Dermis microvascular lymphatic vessel endothelial cell (primary cell): ENCODE measurements around the gene ZNF560. TPM values are rescaled to one million over a fixed set of nuclear protein-coding genes. Genes with fewer than 3 reads are reported as not detected.
A peak's percentile ranks its signal among the peaks of the same experiment; 100 is the strongest.

Source experiments
- DNase-seq, 2 donors: peaks; one replicate each; pipeline versions ENCODE4 v3.0.0 to v3.0.0-alpha.2; 2010; ENCODE audit warnings: low read depth in 2 of 2
- total RNA-seq: library from RNA; depleted of rRNA; stranded (reverse); fragments of >200 nt; gene quantifications from 2 replicates; pipeline ENCODE4 v1.2.1, GENCODE V29; 2014

The ZNF560 gene
- total RNA-seq, 1 donor from 2014 or later: under 0.01 TPM

DNA sequence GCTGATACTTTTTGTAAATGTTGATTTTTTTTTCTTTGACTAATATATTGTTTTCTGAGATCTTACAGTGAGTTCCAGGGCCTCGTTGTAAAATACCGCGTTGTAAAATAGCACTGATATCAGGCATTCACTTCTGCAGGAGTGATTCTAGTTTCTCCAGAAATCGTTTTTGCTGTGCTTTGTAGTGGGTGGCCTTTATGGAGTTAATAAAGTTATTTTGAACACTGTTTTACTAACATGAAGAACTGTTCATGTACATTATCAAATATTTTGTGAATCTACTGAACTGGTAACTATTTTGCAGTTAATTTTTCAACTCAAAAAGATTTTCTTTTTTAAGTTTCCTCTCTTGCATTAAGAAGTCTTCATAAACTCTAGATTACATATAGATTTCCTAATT is 62.1 kb downstream of the ZNF560 start:
- no peak for DNase-seq

GRCh38 chr19:9435279-9436268 is 62.8 kb downstream of the ZNF560 start, which contains the start of gene ZNF266:
ZNF266 (minus strand) TSS chr19:9435573; CDS start chr19:9420089, 15,484 bp downstream.
- DNase-seq: peak; percentile 86 to 94

DNA sequence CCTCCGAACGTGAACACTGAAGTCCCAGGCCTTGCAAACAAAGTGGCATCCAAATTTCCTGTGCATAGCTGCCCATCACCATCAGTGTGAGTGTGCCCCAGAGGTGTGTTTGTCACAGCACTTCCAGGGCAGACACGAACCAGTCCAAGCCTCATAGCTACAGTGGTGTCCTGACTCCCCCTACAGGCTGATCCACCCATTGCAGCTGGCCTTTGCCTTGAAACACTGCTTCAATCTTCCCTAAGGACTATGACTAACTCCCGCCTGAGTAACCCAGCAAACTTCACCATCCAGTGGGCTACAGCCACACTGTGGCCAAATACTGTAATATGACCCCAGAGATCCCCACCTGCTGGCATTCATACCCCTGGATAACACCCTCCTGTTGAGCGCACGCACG is 66.9 kb downstream of the ZNF560 start:
- DNase-seq: peak in 1 of 2 donors; percentile 47

- no peak for DNase-seq
Measured at GRCh38 chr19:9430444-9430843, 68.0 kb downstream of the ZNF560 start.

DNA sequence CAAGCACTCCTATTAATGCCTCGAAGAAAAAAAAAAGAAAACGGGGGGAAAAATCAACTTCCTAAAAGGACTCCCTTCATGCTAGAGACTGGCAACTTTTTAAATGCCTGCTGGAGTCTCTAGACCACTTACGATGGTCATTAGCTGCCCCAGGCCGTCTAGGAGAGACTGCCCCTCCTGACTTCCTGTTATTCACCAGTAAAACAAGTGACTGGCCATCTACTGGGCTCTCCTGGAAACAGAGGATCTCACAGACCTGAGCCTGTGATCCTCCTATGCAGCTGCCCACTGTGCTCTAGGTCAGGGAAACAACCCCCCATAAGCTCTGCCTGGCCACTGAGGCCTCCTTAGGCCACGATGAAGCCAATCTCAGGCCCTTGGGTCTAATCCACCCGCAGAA is 70.5 kb downstream of the ZNF560 start:
- no peak for DNase-seq

Other genes with a start within 250 kb of the ZNF560 start
- not detected in 2 replicates for gene OR7E24, start 247.7 kb downstream of the ZNF560 start, total RNA-seq
- 4.6 and 4.9 TPM in 2 replicates for gene ZNF699, start 188.8 kb downstream of the ZNF560 start, total RNA-seq
- gene ZNF559, start 174.4 kb downstream of the ZNF560 start, total RNA-seq: 8.3 and 11.8 TPM in 2 replicates
- gene ZNF177, start 135.6 kb downstream of the ZNF560 start, total RNA-seq: 0.51 and 0.89 TPM in 2 replicates
- gene ZNF266, start 63.0 kb downstream of the ZNF560 start, total RNA-seq: 6.5 and 9.7 TPM in 2 replicates
- gene ZNF426, start 40.0 kb upstream of the ZNF560 start, total RNA-seq: 15.9 and 17.7 TPM in 2 replicates
- 21.4 and 24.1 TPM in 2 replicates for gene ZNF121, start 85.9 kb upstream of the ZNF560 start, total RNA-seq
- 21.7 and 24.8 TPM in 2 replicates for gene ZNF561, start 122.6 kb upstream of the ZNF560 start, total RNA-seq
- gene ZNF562, start 176.5 kb upstream of the ZNF560 start, total RNA-seq: 18.4 and 20.5 TPM in 2 replicates